HepG2 (cell line): ENCODE data around the gene PSMB3. TPM values are rescaled to one million over a fixed set of nuclear protein-coding genes. Genes with fewer than 3 reads are reported as not detected.
A peak's percentile ranks its signal among the peaks of the same experiment; 100 is the strongest.

Experiments
- AFF4 ChIP-seq: sonication (generic); formaldehyde crosslinking; IDR thresholded peaks from 2 replicates; pipeline ENCODE4 v1.4.0; 2020; ENCODE audit warnings: missing genetic modification reagents
- FOXP4 ChIP-seq: sonication (generic); formaldehyde crosslinking; IDR thresholded peaks from 2 replicates; pipeline ENCODE4 v1.4.0; 2020; ENCODE audit warnings: missing genetic modification reagents
- GRHL1 ChIP-seq: sonication (generic); formaldehyde crosslinking; conservative IDR thresholded peaks from 2 replicates; pipeline ENCODE4 v1.8.0; 2022; ENCODE audit warnings: missing genetic modification reagents
- HMG20B ChIP-seq: conservative IDR thresholded peaks from 2 replicates; pipeline ENCODE4 v1.6.1; 2016; ENCODE audit warnings: missing genetic modification reagents, missing compliant biosample characterization
- MXD1 ChIP-seq: sonication (generic); formaldehyde crosslinking; IDR thresholded peaks from 2 replicates; pipeline ENCODE4 v1.4.0; 2020; ENCODE audit warnings: mild to moderate bottlenecking, missing genetic modification reagents
- NFYB ChIP-seq: sonication (generic); formaldehyde crosslinking; IDR thresholded peaks from 2 replicates; pipeline ENCODE4 v1.4.0; 2020; ENCODE audit warnings: missing genetic modification reagents
- RFX1 ChIP-seq: fragments of 450-650 bp; IDR thresholded peaks from 2 replicates; pipeline ENCODE4 v1.6.1; 2017
- RFX3 ChIP-seq: IDR thresholded peaks from 2 replicates; pipeline ENCODE4 v1.6.1; 2016; ENCODE audit warnings: missing biosample characterization, missing genetic modification reagents
- SAFB2 ChIP-seq: sonication (generic); formaldehyde crosslinking; IDR thresholded peaks from 2 replicates; pipeline ENCODE4 v1.5.1; 2020; ENCODE audit warnings: missing genetic modification reagents, low read depth, mild to moderate bottlenecking, borderline replicate concordance
- SIX4 ChIP-seq: sonication (generic); formaldehyde crosslinking; IDR thresholded peaks from 2 replicates; pipeline ENCODE4 v1.4.0; 2020; ENCODE audit warnings: missing genetic modification reagents
- ZFP36L1 ChIP-seq: sonication (generic); formaldehyde crosslinking; IDR thresholded peaks from 2 replicates; pipeline ENCODE4 v1.8.0; 2022; ENCODE audit warnings: mild to moderate bottlenecking, missing genetic modification reagents, moderate library complexity
- ZNF503 ChIP-seq: sonication (generic); formaldehyde crosslinking; IDR thresholded peaks from 2 replicates; pipeline ENCODE4 v1.4.0; 2020; ENCODE audit warnings: missing genetic modification reagents
- ZNF572 ChIP-seq: sonication (generic); formaldehyde crosslinking; IDR thresholded peaks from 2 replicates; pipeline ENCODE4 v1.5.1; 2020; ENCODE audit warnings: mild to moderate bottlenecking, missing genetic modification reagents
- ZNF652 ChIP-seq: IDR thresholded peaks from 2 replicates; pipeline ENCODE4 v1.6.1; 2016; ENCODE audit warnings: low read depth, borderline replicate concordance
- ZXDC ChIP-seq: sonication (generic); formaldehyde crosslinking; IDR thresholded peaks from 2 replicates; pipeline ENCODE4 v1.5.0; 2020; ENCODE audit warnings: mild to moderate bottlenecking, missing genetic modification reagents
- polyA plus RNA-seq, 8 experiments: library from polyadenylated mRNA; depleted of rRNA in 3 of 8; stranded (reverse) in 7 of 8; unstranded in 1 of 8; fragments of >200 nt; fragmentation: Illumina TruSeq in 4 of 8; extraction: Trizol in 4 of 8; gene quantifications; 2 replicates each; pipeline versions ENCODE4 v1.2.1 to v1.2.3, GENCODE V29; 2011 to 2016; ENCODE audit warnings: low read depth in 4 of 8, missing spikeins in 1 of 8, mixed read lengths in 1 of 8; ENCODE audit not compliant: insufficient read depth in 1 of 8
- total RNA-seq, 5 experiments: library from RNA; depleted of rRNA; stranded (reverse); fragments of >200 nt; fragmentation: Illumina TruSeq; extraction: Trizol; gene quantifications; 2 replicates each; pipeline ENCODE4 v1.2.3, GENCODE V29; 2016; ENCODE audit warnings: low read depth in 1 of 5

The PSMB3 gene
- total and polyA plus RNA-seq, 2 of the 13 experiments (the other 11 are each of a cell fraction or from before 2014, with no cell fraction given) = 366 to 517 TPM

- TF ChIP-seq ZXDC (CRISPR knock-in tag) (peak; percentile 90), RFX3 (CRISPR knock-in tag) (0 out of 2 replicates have a peak, but pooled peaks have one; percentile 1), MXD1 (0 out of 2 replicates have a peak, but pooled peaks have one; percentile 55), HMG20B (peak; percentile 97), FOXP4 (CRISPR knock-in tag) (peak; percentile 96), SIX4 (CRISPR knock-in tag) (peak; percentile 88), ZNF652 (CRISPR knock-in tag) (peak; percentile 35; the same call in 1 of the 2 replicates), NFYB (no peak; the same call in 1 of the 2 replicates), GRHL1 (CRISPR knock-in tag) (no peak), ZNF572 (CRISPR knock-in tag) (no peak; the same call in 1 of the 2 replicates), ZFP36L1 (CRISPR knock-in tag) (no peak), AFF4 (CRISPR knock-in tag) (no peak; the same call in none of the 2 replicates), RFX1 (no peak), SAFB2 (CRISPR knock-in tag) (0 out of 2 replicates have a peak, but pooled peaks have one; percentile 68), ZNF503 (CRISPR knock-in tag) (peak; percentile 100)
These were observed 48.6 kb upstream of the PSMB3 start (continued) for GRCh38 chr17:38703742-38704605.
